Skeletal muscle tissue (tissue), 4 donors: ENCODE data around the gene C4B. TPM values are rescaled to one million over a fixed set of nuclear protein-coding genes. Genes with fewer than 3 reads are reported as not detected.
"Not testable (repeated sequence)": the region's sequence is repeated elsewhere in the genome, so short reads cannot be mapped to it uniquely, and the experiment has no call there.

Source experiments
- H3K27ac ChIP-seq: one replicate; pipeline ENCODE4 v1.7.0; 2013; ENCODE audit warnings: mild to moderate bottlenecking, low read depth, low read length, inconsistent platforms
- H3K27me3 ChIP-seq, 3 donors: one replicate each; pipeline ENCODE4 v1.7.0; 2013; ENCODE audit warnings: low read length in 3 of 3; ENCODE audit not compliant: control insufficient read depth in 3 of 3, insufficient read depth in 3 of 3
- H3K36me3 ChIP-seq, 3 donors: one replicate each; pipeline ENCODE4 v1.7.0; 2013; ENCODE audit warnings: low read length in 3 of 3; ENCODE audit not compliant: control insufficient read depth in 3 of 3, insufficient read depth in 3 of 3
- H3K4me1 ChIP-seq, 3 donors: one replicate each; pipeline ENCODE4 v1.7.0; 2013; ENCODE audit warnings: low read length in 3 of 3, mild to moderate bottlenecking in 3 of 3; ENCODE audit not compliant: control insufficient read depth in 3 of 3, insufficient read depth in 3 of 3
- H3K4me3 ChIP-seq, 3 donors: one replicate each; pipeline ENCODE4 v1.7.0; 2013; ENCODE audit warnings: low read length in 3 of 3
- H3K9ac ChIP-seq, 3 donors: one replicate each; pipeline ENCODE4 v1.7.0; 2013; ENCODE audit warnings: low read length in 3 of 3, mild to moderate bottlenecking in 3 of 3, moderate library complexity in 2 of 3, low read depth in 1 of 3
- H3K9me3 ChIP-seq, 3 donors: one replicate each; pipeline ENCODE4 v1.7.0; 2013; ENCODE audit warnings: low read length in 3 of 3; ENCODE audit not compliant: control insufficient read depth in 3 of 3
- total RNA-seq: library from RNA; depleted of rRNA; stranded (reverse); fragments of >200 nt; gene quantifications from one replicate; pipeline ENCODE4 v1.2.3, GENCODE V29; 2014
- donor health status: Osteomylitis.

C4B gene
- total RNA-seq, 1 donor from 2014 or later: 18.3 TPM

- not testable (repeated sequence) for H3K9ac ChIP-seq, H3K27ac ChIP-seq, H3K9me3 ChIP-seq, H3K4me1 ChIP-seq, H3K4me3 ChIP-seq, H3K27me3 ChIP-seq
- peaks cover 6 to 11% (median 10%) of the 10 kb centered on the region in 3 donors for H3K36me3 ChIP-seq
Measured at GRCh38 chr6:31981744-31982143, 32.9 kb upstream of the C4B start, which contains the start of gene C4A. Gene C4A (plus strand): TSS chr6:31982057. CDS start chr6:31982108, 51 bp downstream.

DNA sequence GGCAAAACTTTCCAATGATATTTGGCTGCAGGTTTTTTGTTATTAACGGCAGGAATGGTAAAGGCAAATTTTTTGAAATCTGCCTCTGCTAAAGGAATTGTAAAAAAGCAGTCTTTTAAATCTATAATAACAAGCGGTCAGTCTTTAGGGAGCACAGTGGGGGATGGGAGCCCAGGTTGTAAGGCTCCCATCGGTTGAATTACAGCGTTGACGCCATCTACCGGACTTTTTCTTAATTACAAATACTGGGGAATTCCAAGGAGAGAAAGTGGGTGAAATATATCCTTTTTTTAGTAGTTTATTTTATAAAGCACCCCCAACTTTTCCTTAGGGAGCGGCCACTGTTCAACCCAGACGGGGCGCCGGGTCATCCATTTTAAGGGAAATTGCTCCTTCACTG, 25.2 kb upstream of the C4B start:
- not testable (repeated sequence) for H3K4me3 ChIP-seq, H3K36me3 ChIP-seq, H3K27ac ChIP-seq, H3K4me1 ChIP-seq, H3K9me3 ChIP-seq, H3K27me3 ChIP-seq, H3K9ac ChIP-seq

DNA sequence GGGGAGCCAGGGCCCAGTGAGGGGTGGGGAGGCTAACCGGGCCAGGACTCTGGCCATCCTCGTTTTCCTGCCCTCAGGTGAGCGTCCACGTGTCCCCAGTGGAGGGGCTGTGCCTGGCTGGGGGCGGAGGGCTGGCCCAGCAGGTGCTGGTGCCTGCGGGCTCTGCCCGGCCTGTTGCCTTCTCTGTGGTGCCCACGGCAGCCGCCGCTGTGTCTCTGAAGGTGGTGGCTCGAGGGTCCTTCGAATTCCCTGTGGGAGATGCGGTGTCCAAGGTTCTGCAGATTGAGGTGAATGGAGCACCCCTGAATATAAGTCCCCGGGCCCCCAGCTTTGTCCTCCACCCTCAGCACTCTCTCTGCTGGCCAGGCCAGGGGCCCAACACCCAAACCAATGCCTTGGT, 20.2 kb upstream of the C4B start:
- H3K4me1 ChIP-seq, H3K9ac ChIP-seq, H3K4me3 ChIP-seq: not testable (repeated sequence)

GRCh38 chr6:31996385-31996784, 18.2 kb upstream of the C4B start:
- not testable (repeated sequence) for H3K9ac ChIP-seq, H3K4me3 ChIP-seq, H3K27ac ChIP-seq

More for the DNA sequence above, 20.2 kb upstream of the C4B start:
- not testable (repeated sequence) for H3K27me3 ChIP-seq, H3K27ac ChIP-seq, H3K36me3 ChIP-seq, H3K9me3 ChIP-seq

GRCh38 chr6:32002546-32003268, 11.9 kb upstream of the C4B start:
- not testable (repeated sequence) for H3K9ac ChIP-seq, H3K4me3 ChIP-seq, H3K27ac ChIP-seq, H3K4me1 ChIP-seq, H3K36me3 ChIP-seq, H3K27me3 ChIP-seq, H3K9me3 ChIP-seq

More at GRCh38 chr6:31996385-31996784, 18.2 kb upstream of the C4B start:
- not testable (repeated sequence) for H3K4me1 ChIP-seq, H3K27me3 ChIP-seq, H3K36me3 ChIP-seq, H3K9me3 ChIP-seq

DNA sequence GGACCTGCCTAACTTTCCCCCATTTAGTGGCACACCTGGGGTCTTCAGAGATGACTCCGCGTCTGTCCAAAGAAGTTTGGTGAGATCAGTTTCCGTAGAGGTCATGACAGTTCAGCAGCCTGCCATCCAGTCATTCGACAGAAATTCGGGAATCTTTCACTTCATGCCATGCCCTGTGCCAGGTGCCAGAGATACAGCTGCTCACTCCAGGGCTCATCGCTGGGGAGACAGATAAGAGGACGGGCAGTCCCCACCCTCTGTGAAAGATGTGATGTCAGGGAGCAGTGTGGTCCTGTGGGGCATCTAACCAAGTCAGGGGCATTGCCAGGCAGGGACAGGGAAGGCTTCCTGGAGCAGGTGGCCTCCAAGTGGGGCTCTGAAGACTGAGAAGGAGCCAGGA, 11.3 kb upstream of the C4B start:
- not testable (repeated sequence) for H3K27me3 ChIP-seq, H3K4me1 ChIP-seq, H3K36me3 ChIP-seq, H3K4me3 ChIP-seq, H3K27ac ChIP-seq, H3K9me3 ChIP-seq, H3K9ac ChIP-seq

DNA sequence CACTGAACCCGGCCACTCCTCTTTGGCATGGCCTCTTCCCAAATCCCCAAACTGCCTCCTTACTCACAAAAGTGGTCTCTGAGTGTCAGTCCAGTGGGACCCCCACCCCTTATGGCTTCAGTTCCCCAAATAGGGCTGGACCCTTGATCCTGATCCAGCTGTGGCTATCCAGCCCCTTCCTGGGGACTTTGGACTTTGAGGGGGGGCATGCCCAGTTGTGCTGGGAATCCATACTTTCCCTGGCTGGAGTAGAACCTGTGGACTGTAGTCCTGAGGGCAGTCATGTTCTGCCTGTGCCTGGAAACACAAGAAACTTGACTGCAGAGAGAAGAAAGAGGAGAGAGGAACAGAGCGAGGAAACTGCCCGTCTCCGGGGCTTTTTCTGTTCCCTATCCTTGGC, 10.2 kb upstream of the C4B start:
- not testable (repeated sequence) for H3K4me1 ChIP-seq, H3K36me3 ChIP-seq, H3K9ac ChIP-seq, H3K4me3 ChIP-seq, H3K9me3 ChIP-seq, H3K27me3 ChIP-seq, H3K27ac ChIP-seq

- not testable (repeated sequence) for H3K9ac ChIP-seq, H3K27ac ChIP-seq, H3K4me1 ChIP-seq, H3K9me3 ChIP-seq, H3K36me3 ChIP-seq, H3K27me3 ChIP-seq, H3K4me3 ChIP-seq
Measured at GRCh38 chr6:32004864-32005537, 9.6 kb upstream of the C4B start.

DNA sequence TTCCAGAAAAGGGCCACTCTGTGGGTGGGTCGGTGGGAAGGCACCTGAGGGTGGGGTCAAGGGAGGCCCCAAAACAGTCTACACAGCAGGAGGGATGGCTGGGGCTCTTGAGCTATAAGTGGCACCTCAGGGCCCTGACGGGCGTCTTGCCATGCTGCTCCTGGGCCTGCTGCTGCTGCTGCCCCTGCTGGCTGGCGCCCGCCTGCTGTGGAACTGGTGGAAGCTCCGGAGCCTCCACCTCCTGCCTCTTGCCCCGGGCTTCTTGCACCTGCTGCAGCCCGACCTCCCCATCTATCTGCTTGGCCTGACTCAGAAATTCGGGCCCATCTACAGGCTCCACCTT, 9.1 kb upstream of the C4B start:
- not testable (repeated sequence) for H3K4me1 ChIP-seq, H3K36me3 ChIP-seq, H3K27ac ChIP-seq, H3K27me3 ChIP-seq, H3K9ac ChIP-seq, H3K9me3 ChIP-seq, H3K4me3 ChIP-seq

GRCh38 chr6:32005991-32006529, 8.5 kb upstream of the C4B start:
- H3K4me1 ChIP-seq, H3K9me3 ChIP-seq, H3K9ac ChIP-seq, H3K36me3 ChIP-seq, H3K27me3 ChIP-seq, H3K27ac ChIP-seq, H3K4me3 ChIP-seq: not testable (repeated sequence)
